ELR (cell line): ENCODE measurements around the gene LOC101059915.
"Not testable (repeated sequence)": the region's sequence is repeated elsewhere in the genome, so short reads cannot be mapped to it uniquely, and the experiment has no call there.

Experiments used
- DNase-seq: peaks from one replicate; pipeline ENCODE4 v3.0.0-alpha.2; 2015; ENCODE audit warnings: low read depth

The LOC101059915 gene

DNA sequence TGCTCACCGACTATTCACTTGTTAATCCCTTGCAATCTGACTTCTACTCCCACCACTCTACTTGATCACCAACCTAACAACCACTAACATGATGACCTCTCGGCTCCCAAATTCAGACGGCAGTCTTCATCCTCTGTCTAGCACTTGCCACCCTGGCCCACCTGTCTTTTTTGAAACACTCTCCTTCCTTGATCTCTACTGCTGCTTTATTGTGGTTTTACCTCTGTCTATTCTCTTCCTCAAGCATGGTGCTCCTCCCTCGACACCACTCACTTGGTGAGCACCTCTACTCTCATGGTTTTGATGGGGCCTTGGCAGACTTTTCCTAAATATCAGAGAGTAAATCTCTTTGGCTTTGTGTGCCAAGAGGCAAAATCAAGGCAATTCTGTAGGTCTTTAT, 27.3 kb upstream of the LOC101059915 start:
- no peak for DNase-seq

- DNase-seq, result not testable (repeated sequence)
These were observed 22.9 kb upstream of the LOC101059915 start for GRCh38 chrX:71644406-71644805.

DNA sequence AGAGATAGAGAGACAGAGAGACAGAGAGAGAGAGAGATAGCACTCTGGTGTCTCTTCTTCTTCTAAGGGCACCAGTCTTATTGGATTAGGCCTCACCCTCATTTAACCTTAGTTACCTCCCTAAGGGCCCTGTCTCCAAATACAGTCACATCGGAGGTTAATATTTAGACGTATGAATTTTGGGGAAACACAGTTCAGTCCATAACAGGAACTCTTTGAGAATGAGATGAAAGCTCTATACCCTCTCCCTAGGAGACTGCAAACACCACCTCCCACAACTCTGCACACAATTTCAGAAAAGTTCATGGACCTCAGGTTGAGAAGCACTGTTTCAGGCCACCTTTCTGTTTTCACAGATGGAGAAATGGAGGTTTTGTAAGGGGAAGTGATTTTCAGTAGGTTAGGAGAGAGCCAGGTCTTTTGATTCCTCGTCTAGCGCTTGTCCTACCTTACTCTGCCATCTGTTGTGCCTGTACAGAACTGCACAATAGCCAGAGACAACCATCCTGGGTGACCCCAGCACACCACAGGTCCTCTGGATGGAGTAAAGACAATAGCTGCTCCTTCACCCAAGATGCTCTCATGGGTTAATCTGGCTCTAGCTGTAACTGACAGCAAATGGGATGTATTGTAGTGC, 16.9 kb upstream of the LOC101059915 start:
- no peak for DNase-seq

- peak; percentile 65 for DNase-seq
These were observed 14.9 kb upstream of the LOC101059915 start for GRCh38 chrX:71652405-71652804.

DNA sequence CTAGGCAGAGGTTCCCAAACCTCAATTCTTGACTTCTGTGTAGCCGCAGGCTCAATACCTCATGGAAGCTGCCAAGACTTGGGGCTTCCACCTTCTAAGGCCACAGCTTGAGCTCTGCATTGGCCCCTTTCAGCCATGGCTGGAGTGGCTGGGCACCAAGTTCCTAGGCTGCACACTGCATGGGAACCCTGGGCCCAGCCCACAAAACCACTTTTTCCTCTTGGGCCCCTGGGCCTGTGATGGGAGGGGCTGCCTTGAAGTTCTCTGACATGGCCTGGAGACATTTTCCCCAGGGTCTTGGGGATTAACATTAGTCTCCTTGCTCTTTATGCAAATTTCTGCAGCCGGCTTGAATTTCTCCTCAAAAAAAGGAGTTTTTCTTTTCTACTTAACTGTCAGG, 14.0 kb upstream of the LOC101059915 start:
- no peak for DNase-seq

GRCh38 chrX:71657267-71657666, 10.1 kb upstream of the LOC101059915 start:
- DNase-seq, result no peak

DNA sequence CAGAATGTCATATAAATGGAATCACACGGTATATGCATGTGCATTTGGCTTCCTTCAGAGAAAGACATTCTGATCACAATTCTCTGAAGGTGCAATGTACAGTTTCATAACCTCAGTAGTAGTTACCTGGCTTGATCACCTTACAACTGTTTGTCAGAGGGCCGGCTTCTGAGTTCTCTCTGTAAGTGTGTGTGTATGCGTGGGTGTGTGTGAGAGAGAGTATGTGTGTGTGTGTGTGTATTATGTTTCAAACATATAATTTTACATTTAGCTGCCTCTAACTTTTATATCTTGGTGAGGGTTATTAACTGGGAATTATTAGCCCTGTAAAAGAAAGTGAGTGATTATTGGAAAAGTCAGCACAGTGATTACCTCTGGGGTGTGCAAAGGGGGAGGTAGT, 8.0 kb upstream of the LOC101059915 start:
- no peak for DNase-seq

GRCh38 chrX:71659959-71660358, 7.4 kb upstream of the LOC101059915 start:
- DNase-seq, result no peak

GRCh38 chrX:71660562-71661416, 6.6 kb upstream of the LOC101059915 start:
- DNase-seq, result no peak

DNA sequence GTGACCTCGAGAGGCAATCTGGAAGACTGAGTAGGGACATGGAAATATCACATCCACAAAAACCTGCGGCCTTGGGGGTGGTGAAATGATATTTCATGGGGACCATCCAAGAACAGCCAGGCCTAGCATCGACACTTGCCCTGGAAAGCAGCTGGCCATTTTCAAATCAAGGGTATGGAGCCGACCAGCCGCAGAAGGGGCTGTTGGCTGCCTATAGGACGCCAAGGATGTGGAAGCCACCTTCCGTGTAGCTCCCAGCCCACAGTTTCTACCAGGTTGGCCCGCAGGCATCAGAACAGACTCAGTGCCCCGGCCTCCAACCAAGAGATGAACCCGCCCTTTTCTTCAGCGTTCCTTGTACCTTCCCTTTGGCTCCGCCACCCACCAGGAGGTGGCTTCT, 5.4 kb upstream of the LOC101059915 start:
- no peak for DNase-seq

DNA sequence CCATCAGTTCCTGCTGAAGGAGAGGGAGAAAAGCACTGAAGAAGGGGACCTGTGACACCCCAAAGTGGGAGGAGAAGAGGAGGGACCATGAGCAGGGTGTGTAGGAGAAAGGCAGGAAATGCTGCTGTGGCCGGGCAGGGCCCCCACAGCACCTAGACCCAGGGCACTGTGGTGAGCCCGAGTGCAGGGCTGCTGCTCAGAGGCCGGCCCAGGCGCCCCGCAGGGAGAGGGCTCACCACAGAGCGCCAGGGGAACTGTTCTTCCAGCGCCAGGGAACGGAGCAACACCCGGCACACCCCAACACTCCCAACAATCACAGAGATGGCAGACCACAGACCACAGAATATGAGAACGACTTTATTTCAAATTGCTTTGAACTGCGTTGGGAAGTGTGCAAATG, 4.7 kb upstream of the LOC101059915 start:
- DNase-seq, result not testable (repeated sequence)

GRCh38 chrX:71663238-71663637, 4.1 kb upstream of the LOC101059915 start:
- not testable (repeated sequence) for DNase-seq

DNA sequence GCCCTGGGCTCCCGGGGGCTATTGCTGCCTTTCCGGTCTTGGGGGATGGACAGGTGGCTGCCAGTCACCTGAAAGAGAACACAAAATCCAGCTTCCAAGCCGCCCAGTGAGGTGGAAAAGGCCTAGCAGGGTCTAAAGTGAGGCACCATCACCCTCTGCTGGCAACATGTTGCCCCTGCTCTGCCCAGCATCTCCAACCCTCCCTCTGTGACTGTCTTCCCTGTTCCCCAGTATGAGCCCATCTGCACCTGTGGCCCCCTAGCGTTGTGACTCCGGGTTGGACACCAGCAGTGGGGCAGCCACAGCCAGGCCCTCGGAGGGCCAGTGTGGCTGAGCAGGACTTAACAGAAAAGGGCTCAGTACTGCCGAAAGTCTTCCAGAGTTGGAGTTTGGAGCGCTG, 3.1 kb upstream of the LOC101059915 start:
- DNase-seq, result peak; percentile 52

GRCh38 chrX:71664889-71665491, 2.4 kb upstream of the LOC101059915 start:
- DNase-seq, result no peak

DNA sequence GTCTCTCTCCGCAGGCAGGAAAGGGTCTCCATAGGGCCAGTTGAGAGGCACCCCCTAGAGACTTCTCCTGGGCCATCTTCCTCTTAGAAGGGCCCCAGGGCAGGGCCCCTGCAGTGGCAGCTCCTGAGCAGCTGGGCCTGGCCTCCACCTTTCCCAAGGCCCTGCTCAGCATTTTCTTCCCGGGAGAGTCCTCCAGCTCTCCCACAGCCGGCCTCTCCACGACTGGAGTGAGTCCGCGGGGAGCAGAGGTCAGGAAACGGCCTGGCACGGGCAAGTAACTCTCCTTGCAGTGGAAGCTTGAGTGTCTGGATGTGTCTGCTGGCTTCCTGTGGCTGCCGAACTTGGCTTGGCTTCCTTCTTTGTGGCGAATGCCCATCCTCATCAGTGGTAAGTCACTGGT, 1.6 kb upstream of the LOC101059915 start:
- DNase-seq, result no peak

GRCh38 chrX:71666240-71667223, 814 bp upstream of the LOC101059915 start:
- DNase-seq, result no peak

- no peak for DNase-seq
These were observed 876 bp downstream of the LOC101059915 start for GRCh38 chrX:71668248-71668595.

DNA sequence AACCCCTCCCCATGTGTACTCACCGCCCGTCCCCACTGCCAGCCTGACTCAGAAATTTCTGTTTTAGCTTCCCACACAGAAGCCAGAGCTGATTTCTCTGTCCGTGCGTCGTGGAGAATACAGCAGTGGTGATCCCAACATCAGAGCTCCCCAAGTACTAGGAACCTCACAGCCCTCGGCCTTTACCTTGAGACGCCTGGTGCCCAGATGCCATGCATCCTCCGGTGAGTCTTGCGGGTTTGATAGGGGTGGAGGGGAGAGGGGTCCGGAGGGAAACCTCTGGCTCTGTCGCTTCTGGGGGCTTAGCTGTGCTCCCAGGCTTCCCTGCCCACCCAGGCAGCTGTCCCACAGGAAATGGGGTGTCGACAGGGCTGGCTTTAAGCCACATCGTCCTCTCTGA, 2.1 kb downstream of the LOC101059915 start:
- no peak for DNase-seq

DNA sequence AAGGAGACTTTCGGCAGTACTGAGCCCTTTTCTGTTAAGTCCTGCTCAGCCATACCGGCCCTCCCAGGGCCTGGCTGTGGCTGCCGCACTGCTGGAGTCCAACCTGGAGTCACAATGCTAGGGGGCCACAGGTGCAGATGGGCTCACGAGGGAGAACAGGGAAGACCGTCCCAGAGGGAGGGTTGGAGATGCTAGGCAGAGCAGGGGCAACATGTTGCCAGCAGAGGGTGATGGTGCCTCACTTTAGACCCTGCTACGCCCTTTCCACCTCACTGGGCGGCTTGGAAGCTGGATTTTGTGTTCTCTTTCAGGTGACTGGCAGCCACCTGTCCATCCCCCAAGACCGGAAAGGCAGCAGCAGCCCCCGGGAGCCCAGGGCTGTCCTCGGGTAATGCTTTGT, 2.6 kb downstream of the LOC101059915 start:
- peak; percentile 30 for DNase-seq

DNA sequence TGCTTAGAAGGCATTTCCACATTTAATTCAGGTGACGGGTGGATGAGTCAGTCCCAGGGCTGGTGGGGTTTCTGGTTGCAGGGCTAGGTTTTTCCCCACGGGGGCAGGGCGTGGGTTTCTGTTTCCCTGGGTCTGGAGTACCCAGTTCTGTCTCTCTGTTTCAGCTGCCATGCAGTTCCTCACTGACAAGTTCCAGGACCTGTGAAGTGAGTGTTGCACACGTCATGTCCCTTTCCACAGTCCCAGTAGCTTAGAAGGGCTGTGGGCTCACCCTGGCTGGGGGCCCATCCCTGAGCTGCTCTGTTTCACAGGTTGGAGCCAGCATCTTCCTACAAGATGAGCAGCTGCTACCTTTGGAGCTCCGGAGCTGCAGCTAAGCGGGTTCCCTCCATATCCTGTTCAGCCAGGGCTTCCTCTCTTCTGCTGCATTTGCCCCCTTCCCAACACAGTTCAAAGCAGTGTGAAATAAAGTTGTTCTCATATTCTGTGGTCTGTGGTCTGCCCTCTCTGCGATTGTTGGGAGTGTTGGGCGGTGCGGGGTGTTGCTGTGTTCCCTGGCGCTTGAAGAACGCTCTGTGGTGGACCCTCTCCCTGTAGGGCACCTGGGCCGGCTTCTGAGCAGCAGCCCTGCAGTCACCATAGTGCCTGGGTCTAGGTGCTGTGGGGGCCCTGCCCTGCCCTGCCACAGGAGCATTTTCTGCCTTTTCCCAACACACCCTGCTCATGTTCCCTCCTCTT, 3.9 kb downstream of the LOC101059915 start:
- no peak for DNase-seq

- no peak for DNase-seq
These were observed 4.6 kb downstream of the LOC101059915 start for GRCh38 chrX:71671938-71672337.
